ENCODE data around the gene CUL4A.
"Not testable (repeated sequence)": the region's sequence is repeated elsewhere in the genome, so short reads cannot be mapped to it uniquely, and the experiment has no call there.

Gene CUL4A

DNA sequence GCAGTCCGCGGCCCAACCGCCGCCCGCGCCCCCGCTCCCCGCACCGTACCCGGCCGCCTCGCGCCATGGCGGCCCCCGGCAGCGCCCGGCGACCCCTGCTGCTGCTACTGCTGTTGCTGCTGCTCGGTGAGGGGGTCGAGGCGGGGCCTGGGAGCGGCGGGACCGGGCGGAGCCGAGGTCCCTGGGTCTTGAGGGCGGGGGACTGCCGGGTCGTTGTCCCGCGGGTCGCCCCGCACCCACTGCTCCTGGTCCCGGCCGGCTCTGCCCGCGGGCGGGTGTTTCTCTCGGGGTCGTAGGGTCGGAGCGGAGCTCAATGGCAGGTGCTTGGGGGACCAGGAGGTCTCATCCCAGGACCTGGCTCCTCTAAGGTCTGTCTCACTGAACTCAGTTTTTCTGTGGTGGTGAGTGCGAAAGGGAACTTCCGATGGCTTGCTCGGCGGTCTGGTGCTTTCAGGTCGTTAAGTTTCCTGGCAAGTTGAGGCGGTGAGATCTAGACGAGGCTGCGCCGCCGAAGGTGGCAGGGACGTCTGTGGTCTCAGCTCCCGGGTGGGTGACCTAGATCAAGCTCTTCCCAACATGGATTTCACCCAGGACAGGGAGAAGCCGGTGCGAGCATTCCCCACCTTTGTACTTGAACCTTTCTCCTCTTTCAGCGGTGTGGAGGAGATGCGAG is 88.1 kb downstream of the CUL4A start:
- DNase-seq = no peak

DNA sequence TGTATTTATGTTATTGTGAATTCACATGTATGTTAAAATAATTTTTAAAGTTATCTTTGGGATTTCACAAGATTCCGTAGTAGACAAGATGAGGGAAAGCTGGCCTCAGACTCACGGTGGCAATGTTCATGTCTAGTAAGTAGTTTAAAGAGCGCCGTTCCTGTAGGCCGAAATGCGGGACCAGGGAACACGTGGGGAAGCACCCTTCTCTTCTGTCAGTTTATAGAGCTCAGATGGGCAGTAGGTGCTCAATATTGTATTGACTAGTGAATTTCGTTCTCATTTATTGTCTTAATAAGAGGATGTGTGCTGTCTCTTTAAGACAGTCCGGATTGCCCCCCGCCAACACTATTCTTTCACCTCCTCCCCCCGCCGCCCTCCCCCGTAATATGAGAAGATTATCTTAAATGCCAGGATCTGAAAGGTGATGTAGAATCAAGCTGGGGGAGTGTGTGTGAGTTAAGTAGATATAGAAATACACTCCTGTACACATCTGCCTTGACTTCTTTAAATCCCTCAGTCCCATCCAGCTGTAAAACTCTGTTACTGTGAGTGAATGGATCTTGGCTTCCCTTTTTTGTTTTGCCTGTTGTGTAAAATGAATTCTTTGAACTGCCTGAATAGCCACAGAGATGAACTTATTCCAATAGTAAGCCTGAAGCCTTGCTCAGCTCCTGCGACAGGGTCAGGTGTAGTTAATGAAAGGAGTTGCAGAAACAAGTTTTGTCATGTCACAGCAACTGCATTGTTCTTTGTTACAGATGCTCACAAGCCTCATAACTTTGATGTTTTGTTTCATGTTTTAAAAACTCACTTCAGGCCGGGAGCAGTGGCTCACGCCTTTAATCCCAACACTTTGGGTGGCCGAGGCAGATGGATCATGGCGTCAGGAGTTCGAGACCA is 88.9 kb downstream of the CUL4A start:
- no peak for DNase-seq

GRCh38 chr13:113299951-113300350 is 90.5 kb downstream of the CUL4A start:
- DNase-seq = no peak

DNA sequence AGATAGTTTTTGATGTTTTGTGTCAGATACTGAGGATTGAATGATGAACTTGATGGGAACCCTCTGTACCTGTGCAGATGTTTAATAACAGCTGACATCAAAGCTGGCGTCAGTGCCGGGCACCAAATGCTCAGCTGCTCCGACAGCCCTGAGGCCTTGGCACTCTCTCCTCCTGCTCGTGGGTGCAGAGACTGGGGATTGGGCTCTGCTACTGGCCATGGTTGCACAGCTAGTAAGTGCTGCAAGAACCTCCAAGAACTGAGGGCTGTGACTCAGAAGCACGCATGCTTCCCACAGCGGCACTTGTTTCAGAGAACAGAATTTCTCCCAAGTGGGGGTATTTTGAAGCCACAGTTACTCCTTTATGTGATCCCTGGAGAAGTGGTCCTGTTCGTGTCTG is 93.6 kb downstream of the CUL4A start:
- DNase-seq = no peak

GRCh38 chr13:113304121-113304520 is 94.7 kb downstream of the CUL4A start:
- no peak for DNase-seq

GRCh38 chr13:113305208-113305607 is 95.8 kb downstream of the CUL4A start:
- DNase-seq = no peak

GRCh38 chr13:113307491-113307890 is 98.1 kb downstream of the CUL4A start:
- no peak for DNase-seq

- DNase-seq = no peak
Measured at GRCh38 chr13:113309473-113309872, 100.1 kb downstream of the CUL4A start.

- not testable (repeated sequence) for DNase-seq
Measured at GRCh38 chr13:113314112-113314511, 104.7 kb downstream of the CUL4A start.

DNA sequence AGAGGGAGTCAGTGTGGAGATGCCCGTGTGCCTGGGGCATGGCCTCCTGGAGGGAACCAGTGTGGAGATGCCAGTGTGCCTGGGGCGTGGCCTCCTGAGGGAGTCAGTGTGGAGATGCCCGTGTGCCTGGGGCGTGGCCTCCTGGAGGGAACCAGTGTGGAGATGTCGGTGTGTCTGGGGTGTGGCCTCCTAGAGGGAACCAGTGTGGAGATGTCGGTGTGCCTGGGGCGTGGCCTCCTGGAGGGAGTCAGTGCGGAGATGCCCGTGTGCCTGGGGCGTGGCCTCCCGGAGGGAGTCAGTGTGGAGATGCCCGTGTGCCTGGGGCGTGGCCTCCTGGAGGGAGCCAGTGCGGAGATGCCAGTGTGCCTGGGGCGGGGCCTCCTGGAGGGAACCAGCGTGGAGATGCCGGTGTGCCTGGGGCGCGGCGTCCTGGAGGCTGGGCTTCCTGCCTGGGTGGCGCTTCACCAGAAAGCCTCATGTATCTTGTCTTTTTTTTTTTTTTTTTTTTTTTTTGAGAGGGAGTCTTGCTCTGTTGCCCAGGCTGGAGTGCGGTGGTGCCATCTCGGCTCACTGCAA is 105.6 kb downstream of the CUL4A start:
- DNase-seq = not testable (repeated sequence)

DNA sequence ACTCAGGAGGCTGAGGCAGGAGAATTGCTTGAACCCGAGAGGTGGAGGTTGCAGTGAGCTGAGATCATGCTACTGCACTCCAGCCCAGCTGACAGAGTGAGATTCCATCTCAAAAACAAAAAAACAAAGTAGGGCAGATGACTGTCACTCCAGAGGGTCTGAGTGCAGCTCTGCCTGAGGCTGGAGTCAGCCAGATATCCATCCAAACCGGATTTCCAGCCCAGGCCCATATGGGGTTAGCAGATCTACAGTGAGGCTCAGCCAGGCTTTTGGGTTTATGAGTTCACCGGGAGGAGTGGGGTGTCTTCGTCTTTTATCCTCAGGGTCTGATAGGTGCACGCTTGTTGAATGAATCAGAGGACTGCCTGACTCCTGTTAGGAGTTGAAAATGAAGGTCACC is 106.6 kb downstream of the CUL4A start:
- DNase-seq = no peak

Measured in COR-L47 (cell line).